ENCODE measurements around the gene MFN1. TPM values are rescaled to one million over a fixed set of nuclear protein-coding genes. Genes with fewer than 3 reads are reported as not detected.

The MFN1 gene
- total and polyA plus RNA-seq, 2 of the 13 experiments (the other 11 are each of a cell fraction or from before 2014, with no cell fraction given): 25.2 to 37.5 TPM

- peak; percentile 39 for TF ChIP-seq ZFP91 (CRISPR knock-in tag; IDR thresholded peaks at IDR 0.05; ENCODE audit: borderline replicate concordance)
- no peak for TF ChIP-seq FOXM1 (CRISPR knock-in tag; IDR thresholded peaks at IDR 0.05)
- TF ChIP-seq ZNF256 (CRISPR knock-in tag; conservative IDR thresholded peaks at IDR 0.05): no peak
- TF ChIP-seq ZMAT3 (CRISPR knock-in tag; conservative IDR thresholded peaks at IDR 0.05): peak; percentile 54; the same call in 1 of the 2 replicates
- no peak for TF ChIP-seq NFIB (CRISPR knock-in tag; IDR thresholded peaks at IDR 0.05; ENCODE audit: borderline replicate concordance)
- TF ChIP-seq TRAFD1 (CRISPR knock-in tag; IDR thresholded peaks at IDR 0.05; ENCODE audit: borderline replicate concordance): no peak
- TF ChIP-seq ARNT2 (CRISPR knock-in tag; IDR thresholded peaks at IDR 0.05; ENCODE audit: low read depth): peak; percentile 79; the same call in 1 of the 2 replicates
- TF ChIP-seq MLXIP (CRISPR knock-in tag; IDR thresholded peaks at IDR 0.05; ENCODE audit: borderline replicate concordance): no peak
- no peak; the same call in 1 of the 2 replicates for TF ChIP-seq RBFOX2 (IDR thresholded peaks at IDR 0.05; ENCODE audit: low read depth, low read length)
- TF ChIP-seq ATF7-NPFF (CRISPR knock-in tag; IDR thresholded peaks at IDR 0.05; ENCODE audit: low read depth): 0 out of 2 replicates have a peak, but pooled peaks have one; percentile 78
- peak; percentile 36 for TF ChIP-seq RBM39 (IDR thresholded peaks at IDR 0.05; ENCODE audit: low read depth, low read length, poor library complexity, severe bottlenecking)
- no peak for TF ChIP-seq CERS6 (CRISPR knock-in tag; IDR thresholded peaks at IDR 0.05)
- 0 out of 2 replicates have a peak, but pooled peaks have one; percentile 36 for TF ChIP-seq DMTF1 (CRISPR knock-in tag; IDR thresholded peaks at IDR 0.05)
- no peak; the same call in 1 of the 2 replicates for TF ChIP-seq ZNF446 (CRISPR knock-in tag; IDR thresholded peaks at IDR 0.05)
- TF ChIP-seq DNMT1 (CRISPR knock-in tag; IDR thresholded peaks at IDR 0.05): no peak
- TF ChIP-seq NAIF1 (CRISPR knock-in tag; IDR thresholded peaks at IDR 0.05; ENCODE audit: borderline replicate concordance): 0 out of 2 replicates have a peak, but pooled peaks have one; percentile 28
These were observed 25.0 kb upstream of the MFN1 start, which contains the start of gene ZNF639 (continued) for GRCh38 chr3:179322286-179323196.
